Measurements from ENCODE around the gene RNLS.

RNLS gene

DNA sequence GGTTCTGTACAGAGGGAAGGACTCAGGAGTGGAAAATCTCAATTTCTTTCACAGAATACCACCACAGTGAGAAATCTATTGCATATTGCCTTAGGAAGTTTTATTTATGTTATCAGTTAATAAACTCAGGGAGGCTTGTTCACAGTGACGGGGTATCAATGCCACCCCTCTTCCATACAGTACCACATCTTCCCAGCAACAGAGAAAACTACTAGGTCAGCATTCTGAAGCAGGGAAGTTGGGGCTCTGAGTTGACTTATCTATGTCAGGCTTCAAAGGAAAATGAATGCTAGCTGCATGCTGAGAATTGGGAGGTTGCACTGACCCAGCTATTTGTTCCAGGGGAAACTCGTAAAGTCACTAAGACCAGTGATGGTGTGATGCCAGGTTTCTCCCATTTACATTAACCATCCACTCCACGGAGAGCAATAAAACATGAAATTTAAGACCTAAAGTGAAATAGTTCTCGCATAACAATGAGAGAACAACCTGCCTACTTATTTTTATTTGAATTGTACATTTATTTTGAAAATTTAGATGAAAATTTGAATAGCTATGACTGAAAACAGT is 266.7 kb downstream of the RNLS start (continued):
- TF ChIP-seq ZNF549 (tag by site-specific recombination; IDR thresholded peaks at IDR 0.05): no peak
- 0 out of 2 replicates have a peak, but pooled peaks have one; percentile 33 for TF ChIP-seq ZNF610 (tag by site-specific recombination; IDR thresholded peaks at IDR 0.05; ENCODE audit: borderline replicate concordance)
- TF ChIP-seq MZF1 (tag by site-specific recombination; IDR thresholded peaks at IDR 0.05; ENCODE audit: borderline replicate concordance): peak; percentile 25; the same call in 1 of the 2 replicates
- TF ChIP-seq, protein P1, sequence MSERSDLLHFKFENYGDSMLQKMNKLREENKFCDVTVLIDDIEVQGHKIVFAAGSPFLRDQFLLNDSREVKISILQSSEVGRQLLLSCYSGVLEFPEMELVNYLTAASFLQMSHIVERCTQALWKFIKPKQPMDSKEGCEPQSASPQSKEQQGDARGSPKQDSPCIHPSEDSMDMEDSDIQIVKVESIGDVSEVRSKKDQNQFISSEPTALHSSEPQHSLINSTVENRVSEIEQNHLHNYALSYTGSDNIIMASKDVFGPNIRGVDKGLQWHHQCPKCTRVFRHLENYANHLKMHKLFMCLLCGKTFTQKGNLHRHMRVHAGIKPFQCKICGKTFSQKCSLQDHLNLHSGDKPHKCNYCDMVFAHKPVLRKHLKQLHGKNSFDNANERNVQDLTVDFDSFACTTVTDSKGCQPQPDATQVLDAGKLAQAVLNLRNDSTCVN (tag by site-specific recombination; optimal IDR thresholded peaks at IDR 0.05): no peak
- TF ChIP-seq, protein P2, sequence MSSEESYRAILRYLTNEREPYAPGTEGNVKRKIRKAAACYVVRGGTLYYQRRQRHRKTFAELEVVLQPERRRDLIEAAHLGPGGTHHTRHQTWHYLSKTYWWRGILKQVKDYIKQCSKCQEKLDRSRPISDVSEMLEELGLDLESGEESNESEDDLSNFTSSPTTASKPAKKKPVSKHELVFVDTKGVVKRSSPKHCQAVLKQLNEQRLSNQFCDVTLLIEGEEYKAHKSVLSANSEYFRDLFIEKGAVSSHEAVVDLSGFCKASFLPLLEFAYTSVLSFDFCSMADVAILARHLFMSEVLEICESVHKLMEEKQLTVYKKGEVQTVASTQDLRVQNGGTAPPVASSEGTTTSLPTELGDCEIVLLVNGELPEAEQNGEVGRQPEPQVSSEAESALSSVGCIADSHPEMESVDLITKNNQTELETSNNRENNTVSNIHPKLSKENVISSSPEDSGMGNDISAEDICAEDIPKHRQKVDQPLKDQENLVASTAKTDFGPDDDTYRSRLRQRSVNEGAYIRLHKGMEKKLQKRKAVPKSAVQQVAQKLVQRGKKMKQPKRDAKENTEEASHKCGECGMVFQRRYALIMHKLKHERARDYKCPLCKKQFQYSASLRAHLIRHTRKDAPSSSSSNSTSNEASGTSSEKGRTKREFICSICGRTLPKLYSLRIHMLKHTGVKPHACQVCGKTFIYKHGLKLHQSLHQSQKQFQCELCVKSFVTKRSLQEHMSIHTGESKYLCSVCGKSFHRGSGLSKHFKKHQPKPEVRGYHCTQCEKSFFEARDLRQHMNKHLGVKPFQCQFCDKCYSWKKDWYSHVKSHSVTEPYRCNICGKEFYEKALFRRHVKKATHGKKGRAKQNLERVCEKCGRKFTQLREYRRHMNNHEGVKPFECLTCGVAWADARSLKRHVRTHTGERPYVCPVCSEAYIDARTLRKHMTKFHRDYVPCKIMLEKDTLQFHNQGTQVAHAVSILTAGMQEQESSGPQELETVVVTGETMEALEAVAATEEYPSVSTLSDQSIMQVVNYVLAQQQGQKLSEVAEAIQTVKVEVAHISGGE (tag by site-specific recombination; conservative IDR thresholded peaks at IDR 0.05; ENCODE audit: low read depth): no peak
- TF ChIP-seq, protein P3, sequence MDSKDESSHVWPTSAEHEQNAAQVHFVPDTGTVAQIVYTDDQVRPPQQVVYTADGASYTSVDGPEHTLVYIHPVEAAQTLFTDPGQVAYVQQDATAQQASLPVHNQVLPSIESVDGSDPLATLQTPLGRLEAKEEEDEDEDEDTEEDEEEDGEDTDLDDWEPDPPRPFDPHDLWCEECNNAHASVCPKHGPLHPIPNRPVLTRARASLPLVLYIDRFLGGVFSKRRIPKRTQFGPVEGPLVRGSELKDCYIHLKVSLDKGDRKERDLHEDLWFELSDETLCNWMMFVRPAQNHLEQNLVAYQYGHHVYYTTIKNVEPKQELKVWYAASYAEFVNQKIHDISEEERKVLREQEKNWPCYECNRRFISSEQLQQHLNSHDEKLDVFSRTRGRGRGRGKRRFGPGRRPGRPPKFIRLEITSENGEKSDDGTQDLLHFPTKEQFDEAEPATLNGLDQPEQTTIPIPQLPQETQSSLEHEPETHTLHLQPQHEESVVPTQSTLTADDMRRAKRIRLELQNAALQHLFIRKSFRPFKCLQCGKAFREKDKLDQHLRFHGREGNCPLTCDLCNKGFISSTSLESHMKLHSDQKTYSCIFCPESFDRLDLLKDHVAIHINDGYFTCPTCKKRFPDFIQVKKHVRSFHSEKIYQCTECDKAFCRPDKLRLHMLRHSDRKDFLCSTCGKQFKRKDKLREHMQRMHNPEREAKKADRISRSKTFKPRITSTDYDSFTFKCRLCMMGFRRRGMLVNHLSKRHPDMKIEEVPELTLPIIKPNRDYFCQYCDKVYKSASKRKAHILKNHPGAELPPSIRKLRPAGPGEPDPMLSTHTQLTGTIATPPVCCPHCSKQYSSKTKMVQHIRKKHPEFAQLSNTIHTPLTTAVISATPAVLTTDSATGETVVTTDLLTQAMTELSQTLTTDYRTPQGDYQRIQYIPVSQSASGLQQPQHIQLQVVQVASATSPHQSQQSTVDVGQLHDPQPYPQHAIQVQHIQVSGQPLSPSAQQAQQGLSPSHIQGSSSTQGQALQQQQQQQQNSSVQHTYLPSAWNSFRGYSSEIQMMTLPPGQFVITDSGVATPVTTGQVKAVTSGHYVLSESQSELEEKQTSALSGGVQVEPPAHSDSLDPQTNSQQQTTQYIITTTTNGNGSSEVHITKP (tag by site-specific recombination; IDR thresholded peaks at IDR 0.05): peak; percentile 56
- TF ChIP-seq WT1 (tag by site-specific recombination; IDR thresholded peaks at IDR 0.05): peak; percentile 88

DNA sequence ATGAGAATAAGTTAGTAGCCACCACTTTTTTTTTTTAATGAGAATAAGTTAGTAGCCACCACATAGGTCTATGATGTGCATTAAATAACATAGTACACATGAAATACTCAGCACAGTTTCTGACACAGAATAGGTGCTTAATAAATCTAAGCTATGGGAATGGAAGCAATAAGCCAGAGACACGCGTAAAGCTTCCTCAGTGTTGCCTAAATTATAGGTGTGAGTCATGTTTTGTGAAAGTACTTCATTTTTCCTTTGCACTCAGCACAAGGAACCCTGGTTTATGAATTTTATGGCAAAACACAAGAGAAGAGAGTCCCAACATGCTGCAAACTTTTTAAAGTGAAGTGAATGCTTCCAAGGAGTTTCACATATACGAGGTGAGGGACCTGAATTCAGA is 267.4 kb downstream of the RNLS start:
- ChIA-PET CTCF (interaction anchor here (0.6 to 1.0 kb wide), 3 partner anchors 73 to 263 kb away, joined by 3 read pairs; no protein-coding TSS in a partner anchor), POLR2A (no interaction called here)
- peak overlapping the region; percentile 43; the same call in 1 of the 2 replicates for H3K27ac ChIP-seq (ENCODE audit: extremely low read depth, low read depth, low read length)
- H3K9me3 ChIP-seq (ENCODE audit: control insufficient read depth, insufficient read depth, low read depth, low read length): peaks cover 6% of the 10 kb centered on the region
- H3K36me3 ChIP-seq (ENCODE audit: control insufficient read depth in 2 of 2, insufficient read depth in 1 of 2, low read length in 2 of 2): no peaks in the 10 kb centered on the region
- H3K4me1 ChIP-seq (ENCODE audit: control insufficient read depth, insufficient read depth, low read length): peaks cover 16% of the 10 kb centered on the region
- no peak overlapping the region for H3K4me3 ChIP-seq (ENCODE audit: low read depth, low read length)
- TF ChIP-seq SP3 (tag by site-specific recombination; IDR thresholded peaks at IDR 0.05) (no peak), ZBTB20 (tag by site-specific recombination; IDR thresholded peaks at IDR 0.05) (peak; percentile 76), HOXD13 (CRISPR knock-in tag; IDR thresholded peaks at IDR 0.05; ENCODE audit: borderline replicate concordance) (no peak), EGR2 (tag by site-specific recombination; IDR thresholded peaks at IDR 0.05; ENCODE audit: low read depth) (no peak), ZNF555 (tag by site-specific recombination; conservative IDR thresholded peaks at IDR 0.05) (no peak), ZFP41 (tag by site-specific recombination; IDR thresholded peaks at IDR 0.05; ENCODE audit: borderline replicate concordance) (no peak)
- TF ChIP-seq, protein P2 (tag by site-specific recombination; conservative IDR thresholded peaks at IDR 0.05; ENCODE audit: low read depth): no peak
- TF ChIP-seq, protein P4, sequence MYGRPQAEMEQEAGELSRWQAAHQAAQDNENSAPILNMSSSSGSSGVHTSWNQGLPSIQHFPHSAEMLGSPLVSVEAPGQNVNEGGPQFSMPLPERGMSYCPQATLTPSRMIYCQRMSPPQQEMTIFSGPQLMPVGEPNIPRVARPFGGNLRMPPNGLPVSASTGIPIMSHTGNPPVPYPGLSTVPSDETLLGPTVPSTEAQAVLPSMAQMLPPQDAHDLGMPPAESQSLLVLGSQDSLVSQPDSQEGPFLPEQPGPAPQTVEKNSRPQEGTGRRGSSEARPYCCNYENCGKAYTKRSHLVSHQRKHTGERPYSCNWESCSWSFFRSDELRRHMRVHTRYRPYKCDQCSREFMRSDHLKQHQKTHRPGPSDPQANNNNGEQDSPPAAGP (tag by site-specific recombination; IDR thresholded peaks at IDR 0.05): no peak
- TF ChIP-seq, protein P5, sequence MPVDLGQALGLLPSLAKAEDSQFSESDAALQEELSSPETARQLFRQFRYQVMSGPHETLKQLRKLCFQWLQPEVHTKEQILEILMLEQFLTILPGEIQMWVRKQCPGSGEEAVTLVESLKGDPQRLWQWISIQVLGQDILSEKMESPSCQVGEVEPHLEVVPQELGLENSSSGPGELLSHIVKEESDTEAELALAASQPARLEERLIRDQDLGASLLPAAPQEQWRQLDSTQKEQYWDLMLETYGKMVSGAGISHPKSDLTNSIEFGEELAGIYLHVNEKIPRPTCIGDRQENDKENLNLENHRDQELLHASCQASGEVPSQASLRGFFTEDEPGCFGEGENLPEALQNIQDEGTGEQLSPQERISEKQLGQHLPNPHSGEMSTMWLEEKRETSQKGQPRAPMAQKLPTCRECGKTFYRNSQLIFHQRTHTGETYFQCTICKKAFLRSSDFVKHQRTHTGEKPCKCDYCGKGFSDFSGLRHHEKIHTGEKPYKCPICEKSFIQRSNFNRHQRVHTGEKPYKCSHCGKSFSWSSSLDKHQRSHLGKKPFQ (tag by site-specific recombination; IDR thresholded peaks at IDR 0.05): no peak
- TF ChIP-seq, protein P6, sequence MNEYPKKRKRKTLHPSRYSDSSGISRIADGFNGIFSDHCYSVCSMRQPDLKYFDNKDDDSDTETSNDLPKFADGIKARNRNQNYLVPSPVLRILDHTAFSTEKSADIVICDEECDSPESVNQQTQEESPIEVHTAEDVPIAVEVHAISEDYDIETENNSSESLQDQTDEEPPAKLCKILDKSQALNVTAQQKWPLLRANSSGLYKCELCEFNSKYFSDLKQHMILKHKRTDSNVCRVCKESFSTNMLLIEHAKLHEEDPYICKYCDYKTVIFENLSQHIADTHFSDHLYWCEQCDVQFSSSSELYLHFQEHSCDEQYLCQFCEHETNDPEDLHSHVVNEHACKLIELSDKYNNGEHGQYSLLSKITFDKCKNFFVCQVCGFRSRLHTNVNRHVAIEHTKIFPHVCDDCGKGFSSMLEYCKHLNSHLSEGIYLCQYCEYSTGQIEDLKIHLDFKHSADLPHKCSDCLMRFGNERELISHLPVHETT (tag by site-specific recombination; IDR thresholded peaks at IDR 0.05): no peak
- TF ChIP-seq, protein P7, sequence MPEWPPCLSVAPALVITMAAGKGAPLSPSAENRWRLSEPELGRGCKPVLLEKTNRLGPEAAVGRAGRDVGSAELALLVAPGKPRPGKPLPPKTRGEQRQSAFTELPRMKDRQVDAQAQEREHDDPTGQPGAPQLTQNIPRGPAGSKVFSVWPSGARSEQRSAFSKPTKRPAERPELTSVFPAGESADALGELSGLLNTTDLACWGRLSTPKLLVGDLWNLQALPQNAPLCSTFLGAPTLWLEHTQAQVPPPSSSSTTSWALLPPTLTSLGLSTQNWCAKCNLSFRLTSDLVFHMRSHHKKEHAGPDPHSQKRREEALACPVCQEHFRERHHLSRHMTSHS (tag by site-specific recombination; IDR thresholded peaks at IDR 0.05): no peak
